HepG2 (cell line): ENCODE results near the gene RPS5. TPM values are rescaled to one million over a fixed set of nuclear protein-coding genes. Genes with fewer than 3 reads are reported as not detected.

ENCODE experiments used
- ATAC-seq: fragments of 200-7000 bp; cut with Tn5 transposase; 3 replicates; pipeline ENCODE4 v1.9.1; 2020; ENCODE audit warnings: mild to moderate bottlenecking, moderate library complexity
- BruUV-seq: library from RNA; stranded (reverse); fragments of 400-500 nt; replicated peaks from 2 replicates; lab custom pipeline; 2021; lab: Mats Ljungman, UMichigan
- CTCF ChIA-PET: fragments of 300-600 bp; formaldehyde crosslinking; extraction: SDS; loops from one replicate; lab custom pipeline; 2021; ENCODE audit warnings: low total read pairs, inconsistent platforms, low intra/inter-chr PET ratio; lab: Yijun Ruan, JAX
- POLR2A ChIA-PET: fragments of 350-600 bp; sonication (Branson Sonifier 250); formaldehyde crosslinking; loops from one replicate; lab custom pipeline; 2020; ENCODE audit warnings: antibody characterized with exemption, inconsistent platforms; lab: Yijun Ruan, JAX
- DNase-seq: peaks from one replicate; pipeline ENCODE4 v3.0.0-alpha.2; 2015; ENCODE audit warnings: low spot score
- FAIRE-seq: peaks from 3 replicates; lab custom pipeline; 2011; peaks lifted over from hg19 to GRCh38; lab: Jason Lieb, UNC
- H2AFZ ChIP-seq: one replicate; pipeline ENCODE4 v1.6.1; 2011; ENCODE audit warnings: low read length, inconsistent platforms
- H3K27ac ChIP-seq: fragments of 300-600 bp; 3 replicates; pipeline ENCODE4 v1.8.0; 2011; ENCODE audit warnings: mixed run types, mild to moderate bottlenecking, mixed read lengths, low read length, inconsistent platforms; ENCODE audit not compliant: insufficient read depth; ENCODE audit errors: extremely low read length
- H3K27me3 ChIP-seq, 2 experiments: fragments of 200-600 bp in 1 of 2; 2 replicates in 1 of 2; 3 replicates in 1 of 2; pipeline versions ENCODE4 v1.6.0 to v1.8.0; 2011; ENCODE audit warnings: low read length in 2 of 2, mild to moderate bottlenecking in 2 of 2, moderate library complexity in 2 of 2, inconsistent platforms in 1 of 2; ENCODE audit not compliant: insufficient read depth in 2 of 2, control insufficient read depth in 1 of 2
- H3K36me3 ChIP-seq, 2 experiments: fragments of 200-600 bp in 1 of 2; replicated peaks in 1 of 2; 2 replicates in 1 of 2; 3 replicates in 1 of 2; pipeline versions ENCODE4 v1.5.1 to v1.8.0; 2011; ENCODE audit warnings: low read length in 2 of 2, inconsistent platforms in 1 of 2; ENCODE audit not compliant: insufficient read depth in 2 of 2, control insufficient read depth in 1 of 2
- H3K4me1 ChIP-seq: 2 replicates; pipeline ENCODE4 v1.5.1; 2012; ENCODE audit warnings: low read length, inconsistent platforms; ENCODE audit not compliant: insufficient read depth
- H3K4me2 ChIP-seq: 2 replicates; pipeline ENCODE4 v1.6.0; 2011; ENCODE audit warnings: low read depth, low read length, inconsistent platforms
- H3K4me3 ChIP-seq, 3 experiments: fragments of 200-600 bp in 1 of 3; sonication (generic), shearing (Covaris generic) in 1 of 3; replicated peaks in 1 of 3; 2 replicates each; pipeline ENCODE4 v1.5.1; 2011 to 2016; ENCODE audit warnings: low read length in 3 of 3, inconsistent platforms in 2 of 3, low read depth in 2 of 3, mild to moderate bottlenecking in 2 of 3, control low read depth in 1 of 3, mixed read lengths in 1 of 3; ENCODE audit not compliant: insufficient read depth in 1 of 3
- H3K79me2 ChIP-seq: one replicate; pipeline ENCODE4 v1.6.1; 2011; ENCODE audit warnings: low read length, inconsistent platforms; ENCODE audit not compliant: insufficient read depth
- H3K9ac ChIP-seq: 2 replicates; pipeline ENCODE4 v1.6.0; 2011; ENCODE audit warnings: mild to moderate bottlenecking, low read depth, low read length, inconsistent platforms; ENCODE audit not compliant: insufficient read depth
- H3K9me3 ChIP-seq: 2 replicates; pipeline ENCODE4 v1.5.1; 2012; ENCODE audit warnings: mild to moderate bottlenecking, low read length
- H4K20me1 ChIP-seq: 2 replicates; pipeline ENCODE4 v1.6.0; 2011; ENCODE audit warnings: inconsistent platforms, mild to moderate bottlenecking, low read length, moderate library complexity; ENCODE audit not compliant: insufficient read depth
- JUNB ChIP-seq: sonication (generic); formaldehyde crosslinking; IDR thresholded peaks from 2 replicates; pipeline ENCODE4 v1.8.0; 2022; ENCODE audit warnings: missing genetic modification reagents, mild to moderate bottlenecking, borderline replicate concordance
- KLF6 ChIP-seq: IDR thresholded peaks from 2 replicates; pipeline ENCODE4 v1.8.0; 2016; ENCODE audit warnings: missing biosample characterization, missing genetic modification reagents
- NCOA2 ChIP-seq: sonication (generic); formaldehyde crosslinking; IDR thresholded peaks from 2 replicates; pipeline ENCODE4 v1.8.0; 2022; ENCODE audit warnings: inconsistent platforms
- NFE2L1 ChIP-seq: sonication (generic); formaldehyde crosslinking; IDR thresholded peaks from 2 replicates; pipeline ENCODE4 v1.4.0; 2020; ENCODE audit warnings: missing genetic modification reagents, mild to moderate bottlenecking, borderline replicate concordance
- NONO ChIP-seq, 2 experiments: fragments of 450-650 bp in 1 of 2; sonication (generic) in 1 of 2; formaldehyde crosslinking in 1 of 2; IDR thresholded peaks in 1 of 2; conservative IDR thresholded peaks in 1 of 2; 2 replicates each; pipeline versions ENCODE4 v1.6.1 to v1.8.0; 2017 to 2022; ENCODE audit warnings: mild to moderate bottlenecking in 1 of 2, missing genetic modification reagents in 1 of 2, moderate library complexity in 1 of 2
- NR3C1 ChIP-seq: sonication (generic); formaldehyde crosslinking; IDR thresholded peaks from 2 replicates; pipeline ENCODE4 v1.4.0; 2020; ENCODE audit warnings: missing genetic modification reagents
- PRMT3 ChIP-seq: sonication (generic); formaldehyde crosslinking; IDR thresholded peaks from 2 replicates; pipeline ENCODE4 v1.8.1; 2022; ENCODE audit warnings: low read depth, mild to moderate bottlenecking, moderate library complexity, missing genetic modification reagents, borderline replicate concordance
- ZFP1 ChIP-seq: IDR thresholded peaks from 2 replicates; pipeline ENCODE4 v1.6.1; 2016
- ZKSCAN5 ChIP-seq: sonication (generic); formaldehyde crosslinking; IDR thresholded peaks from 2 replicates; pipeline ENCODE4 v1.5.1; 2020; ENCODE audit warnings: mild to moderate bottlenecking, missing genetic modification reagents
- ZNF101 ChIP-seq: sonication (generic); formaldehyde crosslinking; IDR thresholded peaks from 2 replicates; pipeline ENCODE4 v1.4.0; 2020; ENCODE audit warnings: mild to moderate bottlenecking, low read depth, missing genetic modification reagents, borderline replicate concordance
- ZNF143 ChIP-seq: sonication (generic); formaldehyde crosslinking; IDR thresholded peaks from 2 replicates; pipeline ENCODE4 v1.4.0; 2020; ENCODE audit warnings: missing genetic modification reagents
- ZNF329 ChIP-seq: sonication (generic); formaldehyde crosslinking; IDR thresholded peaks from 2 replicates; pipeline ENCODE4 v1.9.0; 2021; ENCODE audit warnings: low read depth, mild to moderate bottlenecking, missing genetic modification reagents
- ZNF496 ChIP-seq: sonication (generic); formaldehyde crosslinking; IDR thresholded peaks from 2 replicates; pipeline ENCODE4 v1.8.1; 2023; ENCODE audit warnings: mild to moderate bottlenecking, moderate library complexity, missing genetic modification reagents; ENCODE audit not compliant: insufficient replicate concordance
- ZNF572 ChIP-seq: sonication (generic); formaldehyde crosslinking; IDR thresholded peaks from 2 replicates; pipeline ENCODE4 v1.5.1; 2020; ENCODE audit warnings: mild to moderate bottlenecking, missing genetic modification reagents
- ZSCAN5A ChIP-seq: sonication (generic); formaldehyde crosslinking; IDR thresholded peaks from 2 replicates; pipeline ENCODE4 v1.8.0; 2022; ENCODE audit warnings: mild to moderate bottlenecking, missing genetic modification reagents, borderline replicate concordance
- in situ Hi-C: cut with HindIII; loops from 2 replicates; pipeline ENCODE4 v1.10.0; 2017; ENCODE audit warnings: low pct_unique_long_range_greater_than_20kb; ENCODE audit not compliant: extremely low pct_ligation_motif_present
- intact Hi-C: fragments of 100-400 bp; cut with micrococcal nuclease; formaldehyde crosslinking; loops from one replicate; pipeline ENCODE4 v1.10.0; 2022; ENCODE audit not compliant: unreplicated experiment
- polyA plus RNA-seq, 8 experiments: library from polyadenylated mRNA; depleted of rRNA in 3 of 8; stranded (reverse) in 7 of 8; unstranded in 1 of 8; fragments of >200 nt; fragmentation: Illumina TruSeq in 4 of 8; extraction: Trizol in 4 of 8; gene quantifications; 2 replicates each; pipeline versions ENCODE4 v1.2.1 to v1.2.3, GENCODE V29; 2011 to 2016; ENCODE audit warnings: low read depth in 4 of 8, missing spikeins in 1 of 8, mixed read lengths in 1 of 8; ENCODE audit not compliant: insufficient read depth in 1 of 8
- total RNA-seq, 5 experiments: library from RNA; depleted of rRNA; stranded (reverse); fragments of >200 nt; fragmentation: Illumina TruSeq; extraction: Trizol; gene quantifications; 2 replicates each; pipeline ENCODE4 v1.2.3, GENCODE V29; 2016; ENCODE audit warnings: low read depth in 1 of 5
- TF ChIP-seq, protein P1 (sequence below): sonication (generic); formaldehyde crosslinking; IDR thresholded peaks from 2 replicates; pipeline ENCODE4 v1.5.0; 2020; ENCODE audit warnings: missing genetic modification reagents, mild to moderate bottlenecking, borderline replicate concordance
- TF ChIP-seq, protein P2 (sequence below): sonication (generic); formaldehyde crosslinking; IDR thresholded peaks from 2 replicates; pipeline ENCODE4 v1.5.0; 2020; ENCODE audit warnings: mild to moderate bottlenecking, missing genetic modification reagents, borderline replicate concordance

RPS5 gene
- total and polyA plus RNA-seq, 2 of the 13 experiments (the other 11 are each of a cell fraction or from before 2014, with no cell fraction given), result 1,544 to 4,408 TPM

DNA sequence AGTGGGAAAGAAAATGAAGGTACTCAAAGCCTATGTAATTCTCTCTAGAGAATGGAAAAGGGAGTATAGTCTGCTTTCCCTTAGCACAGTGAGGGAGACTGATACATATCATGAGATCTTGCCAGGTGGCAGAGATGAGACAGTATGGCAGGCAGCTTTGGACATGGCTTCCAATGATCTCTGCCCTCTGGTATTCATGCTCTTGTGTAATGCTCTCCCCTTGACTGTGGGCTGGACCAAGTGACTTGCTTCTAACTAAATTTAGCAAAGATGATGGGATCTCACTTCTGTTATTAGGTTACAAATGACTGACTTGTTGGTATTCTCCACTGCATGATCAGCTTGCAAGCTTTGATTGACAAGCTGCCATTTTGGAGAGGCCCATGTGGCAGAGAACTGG lies 42.7 kb downstream of the RPS5 start:
- BruUV-seq, result no TSS peak
- no peaks in the 10 kb centered on the region for H3K9me3 ChIP-seq
- intact Hi-C loops, result no loop called here
- ATAC-seq (no peak), DNase-seq (no peak), FAIRE-seq (no peak)
- H3K4me3 ChIP-seq, result no peak overlapping the region
- H3K27me3 ChIP-seq, result no peaks in the 10 kb centered on the region
- no peak overlapping the region for H3K4me2 ChIP-seq
- CTCF ChIA-PET, result no interaction called here
- no peaks in the 10 kb centered on the region for H3K36me3 ChIP-seq
- no peaks in the 10 kb centered on the region for H3K4me1 ChIP-seq
- H3K27ac ChIP-seq, result no peak overlapping the region
- no peaks in the 10 kb centered on the region for H3K79me2 ChIP-seq
- H4K20me1 ChIP-seq, result no peaks in the 10 kb centered on the region
- POLR2A ChIA-PET, result no interaction called here
- H2AFZ ChIP-seq, result no peak overlapping the region
- H3K9ac ChIP-seq, result no peak overlapping the region
- in situ Hi-C loops, result no loop called here
- TF ChIP-seq PRMT3 (CRISPR knock-in tag), result no peak
- no peak for TF ChIP-seq ZNF572 (CRISPR knock-in tag)
- TF ChIP-seq, protein P1, sequence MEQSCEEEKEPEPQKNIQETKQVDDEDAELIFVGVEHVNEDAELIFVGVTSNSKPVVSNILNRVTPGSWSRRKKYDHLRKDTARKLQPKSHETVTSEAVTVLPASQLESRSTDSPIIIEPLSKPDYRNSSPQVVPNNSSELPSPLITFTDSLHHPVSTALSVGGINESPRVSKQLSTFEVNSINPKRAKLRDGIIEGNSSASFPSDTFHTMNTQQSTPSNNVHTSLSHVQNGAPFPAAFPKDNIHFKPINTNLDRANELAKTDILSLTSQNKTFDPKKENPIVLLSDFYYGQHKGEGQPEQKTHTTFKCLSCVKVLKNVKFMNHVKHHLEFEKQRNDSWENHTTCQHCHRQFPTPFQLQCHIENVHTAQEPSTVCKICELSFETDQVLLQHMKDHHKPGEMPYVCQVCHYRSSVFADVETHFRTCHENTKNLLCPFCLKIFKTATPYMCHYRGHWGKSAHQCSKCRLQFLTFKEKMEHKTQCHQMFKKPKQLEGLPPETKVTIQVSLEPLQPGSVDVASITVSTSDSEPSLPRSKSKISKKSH (CRISPR knock-in tag), result no peak
- TF ChIP-seq ZSCAN5A (CRISPR knock-in tag), result no peak
- no peak for TF ChIP-seq KLF6 (CRISPR knock-in tag)
- no peak for TF ChIP-seq ZKSCAN5 (CRISPR knock-in tag)
- TF ChIP-seq, protein P2, sequence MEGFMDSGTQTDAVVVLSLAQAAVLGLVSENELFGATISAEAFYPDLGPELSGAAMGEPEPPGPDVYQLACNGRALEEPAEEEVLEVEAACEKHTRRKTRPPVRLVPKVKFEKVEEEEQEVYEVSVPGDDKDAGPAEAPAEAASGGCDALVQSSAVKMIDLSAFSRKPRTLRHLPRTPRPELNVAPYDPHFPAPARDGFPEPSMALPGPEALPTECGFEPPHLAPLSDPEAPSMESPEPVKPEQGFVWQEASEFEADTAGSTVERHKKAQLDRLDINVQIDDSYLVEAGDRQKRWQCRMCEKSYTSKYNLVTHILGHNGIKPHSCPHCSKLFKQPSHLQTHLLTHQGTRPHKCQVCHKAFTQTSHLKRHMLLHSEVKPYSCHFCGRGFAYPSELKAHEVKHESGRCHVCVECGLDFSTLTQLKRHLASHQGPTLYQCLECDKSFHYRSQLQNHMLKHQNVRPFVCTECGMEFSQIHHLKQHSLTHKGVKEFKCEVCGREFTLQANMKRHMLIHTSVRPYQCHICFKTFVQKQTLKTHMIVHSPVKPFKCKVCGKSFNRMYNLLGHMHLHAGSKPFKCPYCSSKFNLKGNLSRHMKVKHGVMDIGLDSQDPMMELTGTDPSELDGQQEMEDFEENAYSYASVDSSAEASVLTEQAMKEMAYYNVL (CRISPR knock-in tag), result no peak
- no peak for TF ChIP-seq NONO (IDR thresholded peaks at IDR 0.05)
- no peak for TF ChIP-seq NONO (CRISPR knock-in tag; conservative IDR thresholded peaks at IDR 0.05)
- TF ChIP-seq NCOA2, result no peak
- TF ChIP-seq ZFP1 (CRISPR knock-in tag), result no peak
- no peak for TF ChIP-seq ZNF496 (CRISPR knock-in tag)
- TF ChIP-seq ZNF329 (CRISPR knock-in tag), result no peak
- no peak for TF ChIP-seq ZNF101
- TF ChIP-seq ZNF143 (CRISPR knock-in tag), result no peak
- no peak for TF ChIP-seq JUNB (CRISPR knock-in tag)
- no peak for TF ChIP-seq NR3C1
- TF ChIP-seq NFE2L1 (CRISPR knock-in tag), result no peak
